SK-N-SH treated with all-trans-retinoic acid at 6 μM for 48 hours (cell line): ENCODE data around the gene IGLL1.

Experiments
- ARNTL ChIP-seq: fragments of 450-650 bp; formaldehyde crosslinking; IDR thresholded peaks from 2 replicates; pipeline ENCODE4 v1.5.0; 2020; ENCODE audit warnings: low read depth, mild to moderate bottlenecking, moderate library complexity, borderline replicate concordance
- BACH2 ChIP-seq: fragments of 250-450 bp; sonication (Bioruptor Pico); IDR thresholded peaks from 2 replicates; pipeline ENCODE4 v1.9.0; 2021; ENCODE audit warnings: mild to moderate bottlenecking, borderline replicate concordance
- CSRNP3 ChIP-seq: fragments of 250-450 bp; sonication (Bioruptor Pico); IDR thresholded peaks from 2 replicates; pipeline ENCODE4 v1.5.1; 2021; ENCODE audit warnings: mild to moderate bottlenecking, moderate library complexity
- ESRRG ChIP-seq: fragments of 250-450 bp; sonication (Bioruptor Pico); IDR thresholded peaks from 2 replicates; pipeline ENCODE4 v1.6.1; 2021; ENCODE audit warnings: mild to moderate bottlenecking
- GLIS3 ChIP-seq: fragments of 250-450 bp; sonication (Bioruptor Pico); IDR thresholded peaks from 2 replicates; pipeline ENCODE4 v1.5.0; 2020; ENCODE audit warnings: mild to moderate bottlenecking, moderate library complexity
- SNAI2 ChIP-seq: fragments of 250-450 bp; sonication (Bioruptor Pico); IDR thresholded peaks from 2 replicates; pipeline ENCODE4 v1.5.0; 2020; ENCODE audit warnings: mild to moderate bottlenecking, moderate library complexity
- TOX ChIP-seq: fragments of 250-450 bp; sonication (Bioruptor Pico); IDR thresholded peaks from 2 replicates; pipeline ENCODE4 v1.8.0; 2021; ENCODE audit warnings: mild to moderate bottlenecking, moderate library complexity, borderline replicate concordance
- ZFP3 ChIP-seq: fragments of 250-450 bp; sonication (Bioruptor Pico); IDR thresholded peaks from 2 replicates; pipeline ENCODE4 v1.5.0; 2020; ENCODE audit warnings: mild to moderate bottlenecking, moderate library complexity
- ZFP30 ChIP-seq: fragments of 450-650 bp; formaldehyde crosslinking; IDR thresholded peaks from 2 replicates; pipeline ENCODE4 v1.5.0; 2022; ENCODE audit warnings: mild to moderate bottlenecking, moderate library complexity
- ZNF70 ChIP-seq: fragments of 450-650 bp; formaldehyde crosslinking; IDR thresholded peaks from 2 replicates; pipeline ENCODE4 v1.5.0; 2020; ENCODE audit warnings: mild to moderate bottlenecking, moderate library complexity
- TF ChIP-seq, protein P1 (sequence below): fragments of 250-450 bp; sonication (Bioruptor Pico); IDR thresholded peaks from 2 replicates; pipeline ENCODE4 v1.5.0; 2020; ENCODE audit warnings: mild to moderate bottlenecking, moderate library complexity
- TF ChIP-seq, protein P2 (sequence below): fragments of 250-450 bp; sonication (Bioruptor Pico); IDR thresholded peaks from 2 replicates; pipeline ENCODE4 v1.5.1; 2020; ENCODE audit warnings: low read depth, mild to moderate bottlenecking, moderate library complexity
- TF ChIP-seq, protein P3 (sequence below): fragments of 250-450 bp; sonication (Bioruptor Pico); IDR thresholded peaks from 2 replicates; pipeline ENCODE4 v1.8.0; 2020; ENCODE audit warnings: mild to moderate bottlenecking, moderate library complexity, borderline replicate concordance

DNA sequence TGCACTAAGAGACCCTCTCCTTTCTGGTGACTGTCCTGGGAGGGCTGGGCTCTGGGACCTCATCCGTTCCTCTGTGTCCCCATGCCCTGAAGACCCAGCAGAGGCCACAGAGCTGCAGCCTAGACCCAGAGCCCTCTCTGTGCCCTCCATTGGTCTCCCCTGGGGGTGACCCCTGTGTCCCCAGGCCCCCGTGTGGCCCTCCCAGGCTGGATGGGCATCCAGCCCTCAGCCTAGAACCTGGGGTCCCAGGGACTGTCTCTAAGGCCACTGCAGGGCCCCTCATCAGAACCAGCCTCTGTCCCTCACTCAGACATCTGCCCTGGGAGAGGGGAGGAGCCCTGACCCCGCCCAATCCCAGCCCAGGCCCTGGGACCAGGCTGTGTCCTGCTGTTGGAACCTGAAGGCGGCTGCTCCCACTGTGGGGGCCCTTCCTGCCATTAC is 5.7 kb downstream of the IGLL1 start:
- TF ChIP-seq, protein P1, sequence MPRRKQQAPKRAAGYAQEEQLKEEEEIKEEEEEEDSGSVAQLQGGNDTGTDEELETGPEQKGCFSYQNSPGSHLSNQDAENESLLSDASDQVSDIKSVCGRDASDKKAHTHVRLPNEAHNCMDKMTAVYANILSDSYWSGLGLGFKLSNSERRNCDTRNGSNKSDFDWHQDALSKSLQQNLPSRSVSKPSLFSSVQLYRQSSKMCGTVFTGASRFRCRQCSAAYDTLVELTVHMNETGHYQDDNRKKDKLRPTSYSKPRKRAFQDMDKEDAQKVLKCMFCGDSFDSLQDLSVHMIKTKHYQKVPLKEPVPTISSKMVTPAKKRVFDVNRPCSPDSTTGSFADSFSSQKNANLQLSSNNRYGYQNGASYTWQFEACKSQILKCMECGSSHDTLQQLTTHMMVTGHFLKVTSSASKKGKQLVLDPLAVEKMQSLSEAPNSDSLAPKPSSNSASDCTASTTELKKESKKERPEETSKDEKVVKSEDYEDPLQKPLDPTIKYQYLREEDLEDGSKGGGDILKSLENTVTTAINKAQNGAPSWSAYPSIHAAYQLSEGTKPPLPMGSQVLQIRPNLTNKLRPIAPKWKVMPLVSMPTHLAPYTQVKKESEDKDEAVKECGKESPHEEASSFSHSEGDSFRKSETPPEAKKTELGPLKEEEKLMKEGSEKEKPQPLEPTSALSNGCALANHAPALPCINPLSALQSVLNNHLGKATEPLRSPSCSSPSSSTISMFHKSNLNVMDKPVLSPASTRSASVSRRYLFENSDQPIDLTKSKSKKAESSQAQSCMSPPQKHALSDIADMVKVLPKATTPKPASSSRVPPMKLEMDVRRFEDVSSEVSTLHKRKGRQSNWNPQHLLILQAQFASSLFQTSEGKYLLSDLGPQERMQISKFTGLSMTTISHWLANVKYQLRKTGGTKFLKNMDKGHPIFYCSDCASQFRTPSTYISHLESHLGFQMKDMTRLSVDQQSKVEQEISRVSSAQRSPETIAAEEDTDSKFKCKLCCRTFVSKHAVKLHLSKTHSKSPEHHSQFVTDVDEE (CRISPR knock-in tag): no peak
- no peak for TF ChIP-seq ZFP30
- no peak for TF ChIP-seq ESRRG (CRISPR knock-in tag)
- TF ChIP-seq, protein P2, sequence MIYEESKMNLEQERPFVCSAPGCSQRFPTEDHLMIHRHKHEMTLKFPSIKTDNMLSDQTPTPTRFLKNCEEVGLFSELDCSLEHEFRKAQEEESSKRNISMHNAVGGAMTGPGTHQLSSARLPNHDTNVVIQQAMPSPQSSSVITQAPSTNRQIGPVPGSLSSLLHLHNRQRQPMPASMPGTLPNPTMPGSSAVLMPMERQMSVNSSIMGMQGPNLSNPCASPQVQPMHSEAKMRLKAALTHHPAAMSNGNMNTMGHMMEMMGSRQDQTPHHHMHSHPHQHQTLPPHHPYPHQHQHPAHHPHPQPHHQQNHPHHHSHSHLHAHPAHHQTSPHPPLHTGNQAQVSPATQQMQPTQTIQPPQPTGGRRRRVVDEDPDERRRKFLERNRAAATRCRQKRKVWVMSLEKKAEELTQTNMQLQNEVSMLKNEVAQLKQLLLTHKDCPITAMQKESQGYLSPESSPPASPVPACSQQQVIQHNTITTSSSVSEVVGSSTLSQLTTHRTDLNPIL (CRISPR knock-in tag): no peak
- TF ChIP-seq ZFP3 (CRISPR knock-in tag): no peak
- TF ChIP-seq ARNTL: no peak
- TF ChIP-seq SNAI2 (CRISPR knock-in tag): no peak
- TF ChIP-seq BACH2 (CRISPR knock-in tag): no peak
- TF ChIP-seq, protein P3, sequence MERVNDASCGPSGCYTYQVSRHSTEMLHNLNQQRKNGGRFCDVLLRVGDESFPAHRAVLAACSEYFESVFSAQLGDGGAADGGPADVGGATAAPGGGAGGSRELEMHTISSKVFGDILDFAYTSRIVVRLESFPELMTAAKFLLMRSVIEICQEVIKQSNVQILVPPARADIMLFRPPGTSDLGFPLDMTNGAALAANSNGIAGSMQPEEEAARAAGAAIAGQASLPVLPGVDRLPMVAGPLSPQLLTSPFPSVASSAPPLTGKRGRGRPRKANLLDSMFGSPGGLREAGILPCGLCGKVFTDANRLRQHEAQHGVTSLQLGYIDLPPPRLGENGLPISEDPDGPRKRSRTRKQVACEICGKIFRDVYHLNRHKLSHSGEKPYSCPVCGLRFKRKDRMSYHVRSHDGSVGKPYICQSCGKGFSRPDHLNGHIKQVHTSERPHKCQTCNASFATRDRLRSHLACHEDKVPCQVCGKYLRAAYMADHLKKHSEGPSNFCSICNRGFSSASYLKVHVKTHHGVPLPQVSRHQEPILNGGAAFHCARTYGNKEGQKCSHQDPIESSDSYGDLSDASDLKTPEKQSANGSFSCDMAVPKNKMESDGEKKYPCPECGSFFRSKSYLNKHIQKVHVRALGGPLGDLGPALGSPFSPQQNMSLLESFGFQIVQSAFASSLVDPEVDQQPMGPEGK (CRISPR knock-in tag): no peak
- no peak for TF ChIP-seq GLIS3 (CRISPR knock-in tag)
- no peak for TF ChIP-seq CSRNP3 (CRISPR knock-in tag)
- TF ChIP-seq TOX (CRISPR knock-in tag): no peak
- TF ChIP-seq ZNF70 (CRISPR knock-in tag): no peak
